ENCODE measurements around the gene GRID1.

The GRID1 gene

DNA sequence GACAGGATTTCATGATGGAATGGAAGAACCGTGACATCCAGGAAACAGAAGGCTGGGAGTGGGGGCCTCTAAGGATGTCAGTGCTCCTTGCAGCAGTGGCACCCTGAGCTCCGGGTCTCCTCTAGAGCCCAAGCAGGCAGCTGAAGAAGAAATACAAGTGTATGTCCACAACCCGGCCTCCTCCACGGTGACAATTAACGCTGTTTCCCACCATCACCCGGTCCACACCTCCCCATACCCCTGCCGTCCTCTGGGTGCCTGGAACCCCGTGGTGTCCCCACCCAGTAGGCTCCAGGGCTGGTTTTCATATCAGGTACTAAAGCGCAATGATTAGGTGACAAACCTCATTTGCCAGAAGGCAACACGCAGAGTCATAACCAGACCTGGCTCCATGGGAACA is 30.3 kb downstream of the GRID1 start:
- no peak for DNase-seq

DNA sequence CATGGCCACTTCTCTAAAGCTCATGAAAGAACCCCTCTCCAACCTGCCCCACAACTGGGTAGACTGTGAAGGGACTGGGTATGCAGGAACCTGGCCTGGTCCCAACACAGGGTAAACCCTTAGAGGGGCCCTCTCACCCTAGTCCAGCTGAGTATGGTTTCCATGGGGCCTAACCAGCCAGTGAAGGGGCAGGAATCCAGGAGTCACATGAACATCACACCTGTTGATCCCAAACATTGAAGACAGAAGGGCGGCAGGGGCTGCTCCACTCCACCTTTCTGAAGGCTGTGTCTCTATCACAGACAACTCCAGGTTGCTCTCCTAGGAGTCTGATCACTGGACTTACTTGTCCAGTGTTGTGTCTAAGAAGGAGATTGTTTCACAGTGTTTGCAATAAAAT is 30.8 kb downstream of the GRID1 start:
- DNase-seq = no peak

DNA sequence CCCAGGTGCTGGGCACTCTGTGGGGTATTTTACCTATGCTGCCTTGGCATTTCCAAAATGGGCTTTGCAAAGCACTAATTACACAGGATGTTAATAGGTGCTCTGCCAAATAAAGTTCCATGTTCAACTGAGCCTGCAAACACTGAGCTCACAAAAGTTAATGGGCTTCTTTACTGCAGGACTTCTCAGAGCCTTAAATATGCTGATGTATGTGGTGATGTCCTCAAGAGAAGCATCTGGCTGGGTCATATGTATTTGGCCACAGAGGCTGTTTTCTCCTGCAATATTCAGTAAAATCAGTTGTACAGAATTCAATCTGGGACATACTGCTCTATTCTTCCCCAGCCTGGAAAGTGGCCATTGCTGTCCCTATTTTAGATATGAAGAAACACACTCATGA is 31.3 kb downstream of the GRID1 start:
- DNase-seq = no peak

DNA sequence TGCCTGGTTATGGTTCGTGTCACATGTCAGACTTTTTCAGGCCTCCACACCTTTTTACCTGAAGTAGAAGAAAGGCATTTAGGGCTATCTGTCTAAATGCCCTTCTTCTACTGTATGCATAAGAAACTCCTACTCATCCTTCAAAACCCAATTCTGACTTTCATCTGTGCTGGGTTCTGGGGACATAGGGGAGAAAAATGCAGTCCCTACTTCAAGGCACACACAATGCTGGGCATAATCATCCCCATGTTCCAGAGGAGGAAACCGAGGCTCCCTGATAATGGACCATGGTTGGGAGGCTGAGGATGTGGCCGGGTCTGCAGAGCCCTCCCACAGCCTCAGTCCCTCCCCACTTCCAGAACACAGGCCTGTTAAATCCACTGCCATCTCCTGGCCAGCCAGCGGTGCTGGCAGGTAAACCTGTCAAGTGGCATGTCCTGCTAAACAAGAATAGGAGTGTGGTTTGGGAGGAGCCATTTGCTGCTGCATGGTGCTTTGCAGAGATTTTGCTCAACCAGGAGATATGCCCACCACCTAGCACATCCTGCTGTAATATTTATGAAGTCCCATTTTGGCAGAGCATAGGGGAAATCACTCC is 32.0 kb downstream of the GRID1 start:
- DNase-seq = no peak

DNA sequence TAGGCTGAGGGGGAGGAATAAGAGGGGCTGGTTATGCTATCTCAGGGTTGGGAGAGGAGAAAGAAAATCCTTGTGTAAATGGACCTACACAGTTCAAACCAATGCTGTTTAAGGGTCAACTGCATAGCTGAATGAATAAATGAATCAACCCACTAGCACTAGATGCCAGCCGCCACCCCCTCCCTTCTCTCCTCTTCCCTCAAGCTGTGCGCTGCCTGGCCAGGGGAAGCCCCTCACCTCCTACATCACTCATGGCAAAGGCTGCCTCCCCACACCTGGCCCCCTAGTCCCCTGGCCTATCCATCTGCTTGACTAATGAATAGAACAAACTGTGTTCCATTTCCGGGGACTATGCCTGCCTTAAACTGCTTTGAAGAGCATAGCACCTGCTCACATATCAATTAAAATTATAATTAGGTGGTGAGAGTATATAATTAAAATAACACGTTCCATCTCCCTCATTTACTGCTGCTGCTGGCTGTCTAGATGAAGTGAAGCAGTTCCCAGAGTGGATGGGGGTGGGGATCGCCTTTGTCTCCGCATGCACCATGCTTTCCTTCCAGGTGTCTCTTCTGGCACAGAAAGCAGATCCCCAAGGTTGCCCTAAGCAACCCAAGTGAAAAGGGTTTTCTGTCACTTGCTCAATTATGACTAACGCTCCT is 32.6 kb downstream of the GRID1 start:
- DNase-seq = no peak

DNA sequence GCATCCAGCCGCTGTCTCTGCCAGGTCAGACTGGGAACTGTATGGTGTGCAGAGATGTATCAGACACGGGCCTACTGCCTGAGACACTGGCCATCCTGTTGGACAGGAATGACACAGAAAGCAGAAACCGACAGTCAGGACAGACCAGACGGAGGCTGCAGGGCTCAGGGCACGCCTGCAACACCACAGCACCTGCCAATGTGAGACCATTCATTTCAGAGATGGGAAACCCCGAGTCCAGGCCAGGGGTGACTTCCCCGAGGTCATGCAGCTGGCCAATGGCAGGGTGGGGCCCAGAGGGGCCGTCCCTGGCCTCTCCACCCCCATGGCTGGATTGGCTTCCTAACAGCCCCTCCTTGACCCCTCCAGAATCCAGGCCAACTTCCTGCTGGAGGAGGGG is 34.7 kb downstream of the GRID1 start:
- no peak for DNase-seq

DNA sequence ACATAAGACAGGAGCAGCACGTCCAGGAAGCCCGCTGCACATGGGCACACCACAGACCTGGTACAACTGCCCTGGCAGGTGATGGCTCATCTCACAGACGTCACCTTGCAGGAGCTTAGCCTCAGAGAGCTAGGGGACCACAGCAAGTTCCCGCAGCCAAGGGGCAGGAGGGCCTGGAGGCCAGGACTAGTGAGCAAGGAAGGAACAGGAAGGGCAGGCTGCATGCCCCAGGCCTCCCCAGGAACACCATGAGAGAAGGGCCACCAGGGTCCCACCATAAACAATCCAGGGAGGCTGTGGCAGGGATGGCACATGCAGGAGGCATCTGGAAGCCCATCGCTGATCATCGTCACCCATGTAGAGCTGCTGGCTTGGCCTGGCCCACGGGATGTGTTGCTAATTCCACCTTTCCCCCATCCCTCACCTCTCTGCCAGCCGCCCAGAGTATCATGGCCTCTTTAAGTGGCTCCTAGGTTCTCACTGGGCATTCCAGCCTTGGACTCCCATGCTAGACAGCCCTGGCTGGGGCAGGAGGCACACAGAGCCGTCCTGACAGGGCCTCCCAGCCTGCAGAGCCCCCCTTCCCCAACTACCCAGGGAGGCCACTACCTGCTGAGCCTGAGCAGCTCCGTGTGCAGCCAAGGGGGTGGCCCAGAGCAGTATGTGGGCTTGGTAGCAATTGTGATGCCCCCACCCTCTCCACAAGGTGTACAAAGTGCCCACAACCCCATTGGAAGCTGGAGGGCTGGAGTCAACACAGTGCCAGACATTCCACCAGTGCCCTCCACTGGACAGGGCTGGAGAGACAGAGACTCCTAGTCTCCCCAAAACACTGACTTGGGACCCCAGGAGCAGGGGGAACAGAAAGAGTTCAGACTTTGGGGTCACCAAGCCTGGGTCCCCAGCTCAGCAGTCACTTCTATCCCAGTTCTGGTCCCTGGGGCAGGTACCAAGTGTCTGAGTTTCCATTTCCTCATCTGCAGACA is 35.5 kb downstream of the GRID1 start:
- no peak for DNase-seq

DNA sequence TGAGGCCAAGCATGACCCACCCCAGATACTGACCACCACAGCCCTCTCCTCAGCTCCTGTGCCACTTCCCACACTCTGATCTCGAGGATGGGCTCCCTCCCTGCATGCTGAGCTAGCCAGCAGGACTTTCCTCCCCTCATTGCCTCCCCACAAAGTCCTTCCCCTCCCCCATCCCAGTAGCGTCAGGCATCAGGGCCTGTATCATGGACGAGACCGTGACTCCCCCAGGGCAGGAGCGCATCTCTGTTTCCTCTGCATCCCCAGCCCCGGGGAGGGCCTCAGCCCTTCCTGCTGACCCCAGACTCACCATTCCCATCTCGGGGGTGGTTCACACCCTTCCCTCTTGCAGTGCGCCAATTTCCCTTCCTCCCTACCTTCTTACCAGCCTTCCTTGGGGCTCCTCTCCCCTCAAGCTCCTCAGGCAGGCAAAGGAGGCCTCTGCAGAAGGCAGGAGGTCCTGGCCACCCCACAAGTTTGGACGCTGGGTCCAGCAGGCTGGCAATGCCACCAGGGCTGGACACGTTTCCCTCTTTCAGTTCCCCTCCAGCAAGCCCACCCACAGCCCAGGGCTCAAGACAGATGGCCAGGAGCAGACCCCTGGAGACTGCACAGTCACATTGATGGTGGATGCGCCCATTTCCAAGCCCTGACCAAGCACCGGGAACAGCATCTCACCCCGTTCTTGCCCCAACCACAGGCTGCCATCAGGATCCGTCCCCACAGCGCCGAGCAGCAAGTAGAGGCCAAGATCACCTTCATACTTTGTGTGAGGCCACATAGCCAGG is 36.5 kb downstream of the GRID1 start:
- DNase-seq = no peak

DNA sequence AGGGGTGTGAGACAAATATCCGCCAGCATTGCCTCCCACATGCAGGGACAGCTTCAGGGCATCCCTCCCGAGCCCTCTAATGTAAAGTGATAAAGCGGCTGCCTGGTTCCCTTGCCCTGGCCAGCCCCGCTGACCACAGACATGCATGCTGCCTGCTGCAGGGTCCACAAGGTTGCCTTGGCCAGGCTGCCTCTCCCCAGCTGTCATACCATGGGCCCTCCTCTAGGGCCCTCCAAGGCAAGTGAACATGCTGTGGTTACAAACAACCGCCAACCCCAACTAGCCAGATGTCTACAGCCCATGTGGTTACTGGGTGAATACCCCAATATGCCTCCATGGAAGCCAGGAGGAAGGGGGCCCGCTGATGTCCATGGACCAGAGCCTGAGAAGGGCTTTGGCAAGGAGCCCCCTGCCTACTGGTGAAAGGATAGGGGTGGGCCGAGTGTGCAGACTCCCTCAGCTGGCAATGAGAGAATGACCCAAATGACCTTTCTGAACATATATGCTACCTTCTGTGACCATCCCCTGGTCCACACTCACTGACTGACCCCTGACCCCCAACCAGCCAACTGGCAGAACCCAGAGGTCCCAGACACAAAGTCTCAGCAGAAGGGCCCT is 37.4 kb downstream of the GRID1 start:
- DNase-seq = no peak

DNA sequence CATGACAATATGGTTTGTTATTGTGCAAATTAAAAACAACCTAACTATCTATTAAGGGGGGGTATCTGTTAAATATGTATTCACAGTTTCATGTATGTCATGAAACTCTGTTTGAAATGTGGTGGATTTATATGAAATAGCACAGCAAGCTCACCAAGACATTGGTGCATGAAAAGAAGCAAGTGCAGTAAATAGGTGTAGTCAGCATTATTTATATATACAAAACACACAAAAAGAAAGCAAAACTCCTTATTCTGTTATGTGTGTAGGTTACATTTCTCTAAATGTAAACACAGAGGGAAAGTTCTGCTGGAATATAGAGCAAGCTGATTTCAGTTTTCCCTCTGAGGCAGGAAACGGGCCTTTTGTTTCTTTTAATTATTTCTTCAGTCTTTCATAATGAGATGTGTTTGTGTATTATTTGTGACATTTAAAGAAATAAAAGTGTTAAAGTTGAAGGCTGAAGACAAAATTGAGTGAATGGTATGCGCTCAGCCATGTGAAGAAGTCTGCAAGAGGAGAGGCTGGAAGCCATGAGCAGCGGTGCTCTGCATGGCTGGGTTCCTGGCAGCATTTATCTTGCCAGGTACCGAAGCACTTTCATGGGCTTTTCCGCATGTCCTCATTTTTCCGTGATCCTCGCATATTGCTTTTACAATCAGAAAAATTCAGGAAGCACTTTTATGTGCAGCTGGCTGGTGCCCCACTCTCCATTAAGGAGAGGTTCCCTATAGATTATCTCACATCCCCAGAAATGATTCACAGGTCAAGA is 38.5 kb downstream of the GRID1 start:
- no peak for DNase-seq

DNA sequence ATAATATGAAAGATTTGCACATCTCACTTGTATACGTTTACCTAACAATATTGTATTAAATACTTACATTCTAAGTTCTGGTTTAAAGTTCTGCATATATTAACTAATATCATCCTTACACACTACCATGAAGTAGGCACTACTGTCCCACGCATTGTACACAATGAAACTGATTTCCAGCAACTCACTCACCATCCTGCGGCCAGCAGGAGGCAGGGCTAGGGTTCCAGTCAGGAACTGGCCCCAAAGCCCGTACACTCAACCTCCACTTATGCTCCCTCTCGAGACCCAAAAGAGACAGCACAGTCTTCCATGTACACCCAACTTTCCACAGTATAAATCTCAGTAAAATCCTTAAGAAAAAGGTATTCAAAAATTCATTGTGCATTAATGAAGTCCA is 41.4 kb downstream of the GRID1 start:
- DNase-seq = no peak

DNA sequence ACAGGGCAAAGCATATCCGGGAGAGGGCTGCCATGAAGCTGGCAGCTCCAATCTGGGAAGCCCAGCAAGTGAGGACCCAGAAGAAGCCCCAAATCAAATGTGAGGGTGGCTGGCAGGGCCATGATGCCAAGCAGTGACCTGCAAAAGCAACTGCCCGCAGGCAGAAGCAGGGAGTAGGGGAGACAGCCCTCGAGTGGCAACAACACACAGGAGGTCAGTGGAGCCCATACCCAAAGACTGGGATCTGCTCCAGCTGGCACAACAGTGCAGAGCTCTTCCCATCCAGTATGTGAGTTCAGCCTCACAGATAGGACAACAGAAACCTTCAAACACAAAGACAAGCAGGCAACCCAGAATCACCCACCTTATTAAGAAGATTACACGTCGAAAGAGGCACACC is 45.0 kb downstream of the GRID1 start:
- DNase-seq = no peak

DNA sequence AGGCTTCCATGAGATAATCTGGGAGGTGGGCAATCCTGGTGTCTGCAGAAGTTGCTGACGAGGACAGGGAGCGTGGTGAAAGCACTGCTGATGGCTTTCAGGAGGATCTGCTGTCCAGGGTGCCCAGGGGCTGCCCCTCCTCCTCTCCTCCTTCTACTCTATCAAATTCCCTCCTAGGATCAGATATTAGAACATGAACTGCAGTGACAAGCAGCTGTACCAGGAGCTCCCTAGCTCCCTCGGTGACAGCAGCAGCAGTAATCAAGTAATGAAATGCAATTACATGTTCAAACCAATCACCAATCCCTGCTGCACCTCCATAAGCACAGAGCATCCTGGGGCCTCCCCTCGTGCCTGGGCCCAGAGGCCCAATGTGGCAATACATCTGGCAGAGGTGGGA is 46.9 kb downstream of the GRID1 start:
- no peak for DNase-seq

DNA sequence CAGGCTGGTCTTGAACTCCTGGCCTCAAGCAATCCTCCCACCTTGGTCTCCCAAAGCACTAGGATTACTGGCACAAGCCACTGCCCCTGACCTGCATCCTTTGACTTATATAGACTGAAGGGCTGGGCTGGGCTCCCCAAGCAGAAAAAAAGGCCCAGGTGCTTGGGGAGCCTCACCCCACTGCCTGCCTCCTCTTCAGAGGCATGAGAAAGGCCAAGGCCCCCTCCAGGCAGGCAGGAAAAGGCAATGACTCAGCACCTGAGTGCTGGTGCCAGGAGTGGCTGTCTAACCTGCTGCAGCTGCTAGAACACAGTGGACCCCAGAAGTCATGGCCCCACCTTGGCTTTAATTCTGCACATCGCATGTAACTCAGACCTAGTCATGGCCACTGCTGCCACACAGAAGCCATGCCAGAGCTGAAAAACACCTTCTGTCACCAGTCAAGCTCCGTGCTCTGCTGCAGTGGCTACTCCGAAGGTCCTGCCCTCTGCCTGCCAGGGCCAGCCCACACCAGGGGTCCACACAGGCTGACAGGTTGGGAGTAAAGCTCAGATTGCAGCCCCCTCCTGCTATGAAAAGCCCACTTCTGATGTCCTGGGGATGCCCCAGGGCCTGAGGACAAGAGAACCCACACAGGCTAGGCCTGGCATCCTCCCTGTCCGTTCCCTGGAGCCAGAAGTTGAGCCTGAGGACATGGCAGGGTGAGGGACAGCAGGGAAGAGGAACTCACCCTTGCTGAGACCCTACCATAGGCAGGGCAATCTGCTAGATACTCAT is 48.5 kb downstream of the GRID1 start:
- DNase-seq = no peak

DNA sequence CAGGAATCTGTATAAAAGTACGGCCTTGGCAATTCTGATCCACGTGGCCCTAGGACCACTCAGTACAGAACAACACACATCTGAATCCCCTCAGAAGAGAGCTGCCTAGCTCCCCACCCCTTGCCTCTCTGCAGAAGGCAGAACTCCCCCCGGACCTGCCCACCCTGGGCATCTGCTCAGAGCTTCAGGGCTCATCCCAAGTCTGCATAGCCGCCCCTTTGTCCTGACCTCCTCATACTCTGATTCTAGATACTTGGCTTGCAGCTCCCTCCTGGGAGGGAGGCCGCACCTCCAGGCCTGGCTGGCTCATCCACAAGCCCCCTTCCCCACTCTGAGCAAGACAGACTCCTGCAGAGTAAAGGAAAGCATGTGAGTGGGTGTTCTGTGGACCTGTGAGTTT is 49.6 kb downstream of the GRID1 start:
- DNase-seq = no peak

DNA sequence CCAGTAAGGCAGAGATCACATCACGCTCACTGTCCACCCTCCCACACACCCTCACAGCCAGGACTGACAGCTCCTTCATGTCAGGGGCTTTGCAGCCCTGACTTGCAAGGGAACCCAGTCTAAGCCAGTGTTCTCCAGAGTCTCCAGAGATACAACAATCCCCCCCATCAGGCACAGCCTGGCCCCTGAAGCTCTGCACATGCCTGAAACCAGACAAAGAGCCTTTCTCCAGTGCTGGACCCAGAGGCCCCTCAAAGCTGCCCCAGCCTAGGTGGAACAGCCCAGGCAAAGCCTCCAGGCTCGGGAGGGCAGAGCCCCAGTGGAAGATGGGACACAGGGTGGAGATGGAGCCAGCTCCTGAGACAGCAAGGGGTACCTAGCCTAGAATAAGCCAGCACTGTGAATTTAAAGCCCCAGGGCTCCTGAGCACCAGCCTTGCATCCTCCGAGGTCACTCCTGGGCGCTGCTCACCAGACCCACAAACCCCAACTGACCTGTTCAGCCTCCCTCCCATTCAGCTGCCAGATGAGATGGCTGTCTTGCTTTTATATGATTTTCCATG is 50.2 kb downstream of the GRID1 start:
- DNase-seq = no peak

DNA sequence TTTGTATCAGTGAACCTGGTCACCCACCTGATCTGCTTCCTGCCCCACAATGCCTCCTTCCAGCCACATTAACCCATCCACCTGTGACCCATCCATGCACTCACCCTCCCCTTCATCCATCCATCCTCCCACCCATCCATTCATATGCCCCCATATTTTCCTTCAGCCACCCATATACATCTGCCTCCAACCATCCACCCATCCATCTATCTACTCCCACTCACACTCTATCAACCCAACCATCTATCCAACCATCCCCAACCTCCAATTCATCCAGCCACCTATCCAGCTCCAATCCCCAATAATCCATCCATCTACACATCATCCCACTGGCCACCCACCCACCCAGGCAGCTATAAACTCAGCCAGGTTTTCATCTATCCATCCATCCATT is 51.0 kb downstream of the GRID1 start:
- no peak for DNase-seq

DNA sequence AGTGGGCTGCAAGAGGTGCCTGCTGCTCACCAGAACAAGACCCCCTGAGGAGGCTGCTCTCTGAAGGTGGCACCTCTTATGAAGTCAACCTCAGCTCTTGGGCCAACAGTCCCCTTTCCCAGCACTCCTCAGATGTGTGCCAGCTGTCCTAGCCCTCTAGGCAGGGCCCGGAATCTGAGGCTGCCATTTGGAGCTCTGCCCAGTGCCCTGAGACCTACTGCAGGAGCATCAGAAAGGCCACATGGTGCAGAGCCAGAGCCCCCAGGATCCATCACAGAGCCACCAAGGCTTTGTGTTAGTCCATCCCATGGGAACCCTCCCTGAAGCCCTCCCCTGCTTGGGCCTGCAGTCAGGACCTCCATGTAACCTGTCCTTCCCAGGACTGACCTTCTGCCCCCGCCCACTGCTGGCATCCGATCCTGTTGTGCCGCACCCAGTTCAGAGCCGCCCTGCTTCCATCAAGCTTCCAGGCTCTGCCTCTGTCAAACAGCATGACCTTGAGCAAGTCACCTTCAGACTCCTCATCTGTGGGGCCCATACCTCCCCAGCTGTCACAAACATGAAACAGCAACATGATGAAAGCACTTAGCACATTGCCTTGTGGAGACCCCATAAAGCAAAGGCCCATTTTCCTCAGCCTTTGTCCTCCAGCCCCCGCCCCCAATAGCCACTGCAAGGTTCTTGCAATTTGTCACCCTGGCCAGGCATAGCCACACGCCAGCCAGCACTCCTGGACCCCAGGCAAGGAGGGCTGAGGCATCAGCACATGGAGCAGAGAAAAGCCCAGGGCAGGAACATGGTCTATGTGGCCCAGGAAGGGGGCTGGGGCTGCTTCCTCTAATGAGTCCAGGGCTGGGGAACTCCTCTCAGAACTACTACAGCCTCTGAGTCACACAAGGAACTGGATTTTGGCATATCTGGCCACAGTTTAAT is 51.7 kb downstream of the GRID1 start:
- no peak for DNase-seq

DNA sequence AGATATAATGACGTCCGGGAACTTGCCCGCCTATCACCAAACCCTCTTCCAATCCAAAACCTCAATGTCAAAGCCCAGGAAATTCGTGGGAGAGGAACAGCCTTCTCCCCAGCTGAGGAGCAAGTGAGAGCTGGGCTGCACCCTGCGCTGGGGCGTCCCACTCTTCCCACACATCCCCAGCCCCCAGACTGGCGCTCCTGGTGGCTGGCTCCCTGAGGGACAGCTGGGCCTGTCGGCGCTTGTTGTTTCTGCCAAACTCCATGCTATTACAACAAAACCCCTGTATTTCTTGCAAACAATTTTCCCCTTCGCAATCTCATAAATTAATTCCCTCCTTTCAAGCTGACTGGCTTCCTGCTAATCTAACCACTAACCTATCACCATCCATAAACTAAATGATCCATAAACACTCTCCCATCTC is 53.0 kb downstream of the GRID1 start:
- DNase-seq = no peak

Data from T-helper 2 cell (primary cell).